Fibroblast of lung (primary cell): ENCODE measurements around the gene OLAH. TPM values are rescaled to one million over a fixed set of nuclear protein-coding genes. Genes with fewer than 3 reads are reported as not detected.
A peak's percentile ranks its signal among the peaks of the same experiment; 100 is the strongest.

Experiments
- DNase-seq, 2 donors: peaks; one replicate each; pipeline versions ENCODE4 v3.0.0 to v3.0.0-alpha.2; 2010; ENCODE audit warnings: low read depth in 2 of 2
- H2AFZ ChIP-seq: 2 replicates; pipeline ENCODE4 v1.5.1; 2012; ENCODE audit warnings: low read length, control low read depth, inconsistent platforms
- H3K27ac ChIP-seq: 2 replicates; pipeline ENCODE4 v1.5.1; 2011; ENCODE audit warnings: low read length, control low read depth; ENCODE audit not compliant: insufficient read depth
- H3K27me3 ChIP-seq: 2 replicates; pipeline ENCODE4 v1.5.1; 2011; ENCODE audit warnings: mild to moderate bottlenecking, low read length; ENCODE audit not compliant: control insufficient read depth, insufficient read depth
- H3K36me3 ChIP-seq: 2 replicates; pipeline ENCODE4 v1.5.1; 2011; ENCODE audit warnings: low read length; ENCODE audit not compliant: control insufficient read depth, insufficient read depth
- H3K4me1 ChIP-seq: 2 replicates; pipeline ENCODE4 v1.5.1; 2011; ENCODE audit warnings: low read length; ENCODE audit not compliant: control insufficient read depth, insufficient read depth; ENCODE audit errors: extremely low read depth
- H3K4me2 ChIP-seq: 2 replicates; pipeline ENCODE4 v1.5.1; 2011; ENCODE audit warnings: low read length, control low read depth; ENCODE audit not compliant: insufficient read depth; ENCODE audit errors: extremely low read depth
- H3K4me3 ChIP-seq, 4 experiments: fragments of 200-600 bp in 1 of 4; sonication (generic) in 1 of 4; replicated peaks in 1 of 4; 2 replicates each; pipeline ENCODE4 v1.5.1; 2011 to 2016; ENCODE audit warnings: low read length in 4 of 4, low read depth in 3 of 4, mild to moderate bottlenecking in 3 of 4, control low read depth in 2 of 4, inconsistent platforms in 1 of 4, mixed read lengths in 1 of 4; ENCODE audit not compliant: insufficient read depth in 1 of 4; ENCODE audit errors: control extremely low read depth in 1 of 4
- H3K79me2 ChIP-seq: 2 replicates; pipeline ENCODE4 v1.5.1; 2012; ENCODE audit warnings: mild to moderate bottlenecking, low read length, inconsistent platforms; ENCODE audit not compliant: control insufficient read depth, insufficient read depth
- H3K9ac ChIP-seq: 2 replicates; pipeline ENCODE4 v1.5.1; 2011; ENCODE audit warnings: mild to moderate bottlenecking, low read length, control low read depth; ENCODE audit not compliant: insufficient read depth
- H3K9me3 ChIP-seq: 2 replicates; pipeline ENCODE4 v1.5.1; 2012; ENCODE audit warnings: low read depth, low read length; ENCODE audit not compliant: control insufficient read depth, insufficient read depth
- H4K20me1 ChIP-seq: 2 replicates; pipeline ENCODE4 v1.5.1; 2011; ENCODE audit warnings: low read length; ENCODE audit not compliant: control insufficient read depth, insufficient read depth; ENCODE audit errors: extremely low read depth
- CTCF ChIP-seq, 2 donors: IDR thresholded peaks in 1 of 2; conservative IDR thresholded peaks in 1 of 2; 1 replicate in 1 of 2; 2 replicates in 1 of 2; pipeline ENCODE4 v1.5.1; 2011 to 2012; ENCODE audit warnings: low read length in 2 of 2, control low read depth in 1 of 2, inconsistent platforms in 1 of 2, low read depth in 1 of 2, mild to moderate bottlenecking in 1 of 2
- EZH2 ChIP-seq: IDR thresholded peaks from 2 replicates; pipeline ENCODE4 v1.5.1; 2012; ENCODE audit warnings: low read length, control low read depth, mild to moderate bottlenecking; ENCODE audit errors: missing control alignments
- polyA plus RNA-seq, 2 donors: library from polyadenylated mRNA; depleted of rRNA in 1 of 2; stranded (reverse) in 1 of 2; unstranded in 1 of 2; fragments of >200 nt; gene quantifications; 2 replicates each; pipeline ENCODE4 v1.2.1, GENCODE V29; 2011 to 2012; ENCODE audit warnings: missing spikeins in 1 of 2
- total RNA-seq: library from RNA; depleted of rRNA; stranded (reverse); fragments of >200 nt; gene quantifications from 2 replicates; pipeline ENCODE4 v1.2.1, GENCODE V29; 2014

The OLAH gene
- total and polyA plus RNA-seq, 2 donors (not counting 1 experiment from before 2014, with no cell fraction given) = 0.08 TPM; not detected in 1

GRCh38 chr10:15038416-15038815 lies 5.3 kb upstream of the OLAH start:
- DNase-seq = no peak
- H3K36me3 ChIP-seq = no peaks in the 10 kb centered on the region
- no peaks in the 10 kb centered on the region for H3K79me2 ChIP-seq
- no peak overlapping the region for H3K4me3 ChIP-seq
- peaks cover 2% of the 10 kb centered on the region for H3K27me3 ChIP-seq
- H3K9ac ChIP-seq = no peak overlapping the region
- no peaks in the 10 kb centered on the region for H3K4me1 ChIP-seq
- no peaks in the 10 kb centered on the region for H4K20me1 ChIP-seq
- no peak overlapping the region for H2AFZ ChIP-seq
- H3K27ac ChIP-seq = no peak overlapping the region
- no peak for TF ChIP-seq EZH2
- no peak for TF ChIP-seq CTCF (conservative IDR thresholded peaks at IDR 0.05 in 1 of 2, IDR thresholded peaks at IDR 0.05 in 1 of 2; ENCODE audit: low read depth in 1 of 2, low read length in 2 of 2)
- no peak overlapping the region for H3K4me2 ChIP-seq
- H3K9me3 ChIP-seq = no peaks in the 10 kb centered on the region

- Histone ChIP-seq H4K20me1 (no peaks in the 10 kb centered on the region), H3K9ac (no peak overlapping the region), H3K79me2 (no peaks in the 10 kb centered on the region), H3K27me3 (peaks cover under 1% of the 10 kb centered on the region), H3K4me1 (no peaks in the 10 kb centered on the region), H3K4me2 (no peak overlapping the region), H3K9me3 (no peaks in the 10 kb centered on the region), H3K4me3 (no peak overlapping the region), H3K27ac (no peak overlapping the region), H3K36me3 (no peaks in the 10 kb centered on the region), H2AFZ (no peak overlapping the region)
- DNase-seq = no peak
- TF ChIP-seq CTCF (conservative IDR thresholded peaks at IDR 0.05 in 1 of 2, IDR thresholded peaks at IDR 0.05 in 1 of 2; ENCODE audit: low read depth in 1 of 2, low read length in 2 of 2) = no peak
- no peak for TF ChIP-seq EZH2
These were observed 1.6 kb downstream of the OLAH start for GRCh38 chr10:15045380-15045779.

GRCh38 chr10:15046626-15047025 lies 2.9 kb downstream of the OLAH start:
- Histone ChIP-seq H3K36me3 (no peaks in the 10 kb centered on the region), H4K20me1 (no peaks in the 10 kb centered on the region), H2AFZ (no peak overlapping the region), H3K27ac (no peak overlapping the region), H3K4me3 (no peak overlapping the region), H3K9me3 (no peaks in the 10 kb centered on the region), H3K4me1 (no peaks in the 10 kb centered on the region), H3K4me2 (no peak overlapping the region), H3K9ac (no peak overlapping the region), H3K27me3 (no peaks in the 10 kb centered on the region), H3K79me2 (no peaks in the 10 kb centered on the region)
- TF ChIP-seq CTCF (conservative IDR thresholded peaks at IDR 0.05 in 1 of 2, IDR thresholded peaks at IDR 0.05 in 1 of 2; ENCODE audit: low read depth in 1 of 2, low read length in 2 of 2) (no peak), EZH2 (no peak)
- DNase-seq = peak; percentile 42 to 70
